OCI-LY1 (cell line): ENCODE measurements around the gene DPP9.

ENCODE experiments used
- CTCF ChIP-seq: fragments of 200-600 bp; sonication (generic), shearing (Covaris generic); IDR thresholded peaks from 2 replicates; pipeline ENCODE4 v1.5.1; 2017; ENCODE audit warnings: mild to moderate bottlenecking, antibody characterized with exemption, low read length, moderate library complexity, mixed read lengths
- EZH2 ChIP-seq: fragments of 200-600 bp; sonication (generic), shearing (Covaris generic); IDR thresholded peaks from 2 replicates; pipeline ENCODE4 v1.8.0; 2017; ENCODE audit warnings: borderline replicate concordance, mixed run types, mild to moderate bottlenecking, antibody characterized with exemption, low read length, moderate library complexity, mixed read lengths

- TF ChIP-seq CTCF (no peak), EZH2 (no peak)
Measured at GRCh38 chr19:4758659-4759058, 35.0 kb upstream of the DPP9 start.
